ENCODE results near the gene PPP2R1A. TPM values are rescaled to one million over a fixed set of nuclear protein-coding genes. Genes with fewer than 3 reads are reported as not detected.
"Not testable (repeated sequence)": the region's sequence is repeated elsewhere in the genome, so short reads cannot be mapped to it uniquely, and the experiment has no call there.

The PPP2R1A gene
- total RNA-seq, 4 donors from 2014 or later = 145 to 176 (median 166) TPM

GRCh38 chr19:52200044-52200443 lies 10.2 kb downstream of the PPP2R1A start:
- WGBS, 2 donors = 59 to 64% methylated on average over 7 of the region's 7 CpGs
- peaks cover 0 to 73% (median 10%) of the 10 kb centered on the region in 4 donors for H3K4me1 ChIP-seq
- no peaks in the 10 kb centered on the region for H3K9me3 ChIP-seq
- no peaks in the 10 kb centered on the region for H3K27me3 ChIP-seq
- H3K36me3 ChIP-seq = peaks cover 2 to 71% (median 7%) of the 10 kb centered on the region in 3 donors
- TF ChIP-seq EP300 (IDR thresholded peaks at IDR 0.05) (peak in 1 of 2 donors; percentile 49), POLR2A (IDR thresholded peaks at IDR 0.05) (no peak), CTCF (IDR thresholded peaks at IDR 0.05) (no peak)
- no peak overlapping the region for H3K4me3 ChIP-seq
- H3K27ac ChIP-seq = peak overlapping the region in 3 of 4 donors; percentile 25 to 77 (median 58)
- DNase-seq (ENCODE audit: low spot score in 2 of 2) = peak in 1 of 2 donors; percentile 57

GRCh38 chr19:52200755-52201391 lies 11.0 kb downstream of the PPP2R1A start:
- Histone ChIP-seq H3K36me3 (peaks cover 2 to 72% (median 13%) of the 10 kb centered on the region in 3 donors), H3K4me1 (peaks cover 0 to 72% (median 10%) of the 10 kb centered on the region in 4 donors), H3K27ac (peak overlapping the region in 2 of 4 donors; percentile 58 to 76)
- H3K27me3 ChIP-seq; H3K9me3 ChIP-seq; H3K4me3 ChIP-seq; DNase-seq (ENCODE audit: low spot score in 2 of 2): not testable (repeated sequence)
- WGBS, 2 donors = 78 to 83% methylated on average over 17 of the region's 17 CpGs

GRCh38 chr19:52206481-52206880 lies 16.6 kb downstream of the PPP2R1A start:
- no peaks in the 10 kb centered on the region for H3K27me3 ChIP-seq
- no peak for DNase-seq (ENCODE audit: low spot score in 2 of 2)
- no peaks in the 10 kb centered on the region for H3K9me3 ChIP-seq
- no peak overlapping the region for H3K4me3 ChIP-seq
- peaks cover 2 to 100% (median 24%) of the 10 kb centered on the region in 3 donors for H3K36me3 ChIP-seq
- peaks cover 0 to 36% (median 0%) of the 10 kb centered on the region in 4 donors for H3K4me1 ChIP-seq
- 92% methylated on average over 5 of the region's 5 CpGs for WGBS, 2 donors
- TF ChIP-seq CTCF (IDR thresholded peaks at IDR 0.05) (no peak), EP300 (IDR thresholded peaks at IDR 0.05) (no peak), POLR2A (IDR thresholded peaks at IDR 0.05) (no peak)
- no peak overlapping the region for H3K27ac ChIP-seq

- DNase-seq (ENCODE audit: low spot score in 2 of 2) = no peak
- 91 to 94% methylated on average over 20 of the region's 20 CpGs for WGBS, 2 donors
Measured at GRCh38 chr19:52211203-52211602, 21.4 kb downstream of the PPP2R1A start.

GRCh38 chr19:52211926-52212571 lies 22.2 kb downstream of the PPP2R1A start:
- H3K4me1 ChIP-seq = peaks cover 0 to 6% (median 0%) of the 10 kb centered on the region in 4 donors

More at GRCh38 chr19:52211203-52211602, 21.4 kb downstream of the PPP2R1A start:
- no peak overlapping the region for H3K4me3 ChIP-seq
- peaks cover 0 to 100% (median 44%) of the 10 kb centered on the region in 3 donors for H3K36me3 ChIP-seq
- no peaks in the 10 kb centered on the region for H3K9me3 ChIP-seq
- TF ChIP-seq CTCF (IDR thresholded peaks at IDR 0.05) (no peak), POLR2A (IDR thresholded peaks at IDR 0.05) (no peak), EP300 (IDR thresholded peaks at IDR 0.05) (no peak)
- peaks cover 0 to 7% (median 0%) of the 10 kb centered on the region in 4 donors for H3K4me1 ChIP-seq
- no peaks in the 10 kb centered on the region for H3K27me3 ChIP-seq
- H3K27ac ChIP-seq = no peak overlapping the region

More at GRCh38 chr19:52211926-52212571, 22.2 kb downstream of the PPP2R1A start:
- WGBS, 2 donors = 92% methylated on average over 11 of the region's 11 CpGs
- Histone ChIP-seq H3K27ac (no peak overlapping the region), H3K4me3 (no peak overlapping the region), H3K9me3 (no peaks in the 10 kb centered on the region), H3K36me3 (peaks cover 0 to 100% (median 43%) of the 10 kb centered on the region in 3 donors), H3K27me3 (no peaks in the 10 kb centered on the region)
- TF ChIP-seq CTCF (IDR thresholded peaks at IDR 0.05) (no peak), POLR2A (IDR thresholded peaks at IDR 0.05) (no peak), EP300 (IDR thresholded peaks at IDR 0.05) (no peak)
- DNase-seq (ENCODE audit: low spot score in 2 of 2) = no peak
